ENCODE measurements around the gene NUBP2.

The NUBP2 gene

GRCh38 chr16:1831186-1832075 is 48.7 kb downstream of the NUBP2 start:
- no peak for DNase-seq

GRCh38 chr16:1832838-1833454 is 50.2 kb downstream of the NUBP2 start:
- no peak for DNase-seq

GRCh38 chr16:1834096-1834495 is 51.3 kb downstream of the NUBP2 start:
- DNase-seq, result no peak

All from SW 1271 (cell line).